GM23338 (cell line): ENCODE results near the gene LGR5. TPM values are rescaled to one million over a fixed set of nuclear protein-coding genes. Genes with fewer than 3 reads are reported as not detected.

Source experiments
- ATAC-seq: fragments of 200-7000 bp; cut with Tn5 transposase; 3 replicates; pipeline ENCODE4 v1.9.1; 2020
- DNase-seq: peaks from one replicate; pipeline ENCODE4 v3.0.0-alpha.2; 2015; ENCODE audit warnings: low spot score
- H2AFZ ChIP-seq: fragments of 200-600 bp; sonication (generic); 2 replicates; pipeline ENCODE4 v1.8.0; 2016; ENCODE audit warnings: antibody characterized with exemption, mild to moderate bottlenecking, moderate library complexity
- H3F3A ChIP-seq: fragments of 200-600 bp; sonication (generic); replicated peaks from 2 replicates; pipeline ENCODE4 v1.8.0; 2017; ENCODE audit warnings: antibody characterized with exemption, mixed run types, low read depth
- H3K27ac ChIP-seq: fragments of 200-600 bp; sonication (generic); 2 replicates; pipeline ENCODE4 v1.6.1; 2016; ENCODE audit warnings: low read depth
- H3K27me3 ChIP-seq: fragments of 200-600 bp; sonication (generic); 2 replicates; pipeline ENCODE4 v1.8.0; 2016; ENCODE audit warnings: mild to moderate bottlenecking, mixed run types, moderate library complexity; ENCODE audit not compliant: insufficient read depth
- H3K36me3 ChIP-seq: fragments of 200-600 bp; sonication (generic); 2 replicates; pipeline ENCODE4 v1.8.0; 2016; ENCODE audit warnings: mild to moderate bottlenecking; ENCODE audit not compliant: insufficient read depth
- H3K4me1 ChIP-seq: fragments of 200-600 bp; sonication (generic); 2 replicates; pipeline ENCODE4 v1.8.0; 2016; ENCODE audit warnings: mild to moderate bottlenecking, moderate library complexity; ENCODE audit not compliant: insufficient read depth
- H3K4me2 ChIP-seq: fragments of 200-600 bp; sonication (generic); 2 replicates; pipeline ENCODE4 v1.7.1; 2017; ENCODE audit warnings: mixed run types
- H3K4me3 ChIP-seq: fragments of 200-600 bp; sonication (generic); 2 replicates; pipeline ENCODE4 v1.6.1; 2016; ENCODE audit warnings: mixed run types
- H3K79me2 ChIP-seq: fragments of 200-600 bp; sonication (generic); replicated peaks from 2 replicates; pipeline ENCODE4 v1.8.0; 2017; ENCODE audit warnings: mild to moderate bottlenecking; ENCODE audit not compliant: insufficient read depth
- H3K9me2 ChIP-seq: fragments of 200-600 bp; sonication (generic); 2 replicates; pipeline ENCODE4 v1.8.0; 2017; ENCODE audit not compliant: insufficient read depth
- H4K20me1 ChIP-seq: fragments of 200-600 bp; sonication (generic); replicated peaks from 2 replicates; pipeline ENCODE4 v1.8.0; 2017; ENCODE audit warnings: mild to moderate bottlenecking; ENCODE audit not compliant: insufficient read depth
- H3K27ac Mint-ChIP-seq: 2 replicates; pipeline ENCODE4 v1.8.0; 2020; ENCODE audit warnings: inconsistent platforms, mild to moderate bottlenecking, moderate library complexity, mixed read lengths
- H3K27me3 Mint-ChIP-seq: 3 replicates; pipeline ENCODE4 v1.8.0; 2022; ENCODE audit warnings: low read depth, mild to moderate bottlenecking, moderate library complexity, mixed read lengths, inconsistent platforms; ENCODE audit not compliant: insufficient read depth, poor library complexity
- H3K36me3 Mint-ChIP-seq: 3 replicates; pipeline ENCODE4 v1.8.0; 2021; ENCODE audit warnings: low read depth, mild to moderate bottlenecking, inconsistent platforms, moderate library complexity, mixed read lengths
- H3K4me1 Mint-ChIP-seq: 3 replicates; pipeline ENCODE4 v1.8.0; 2020; ENCODE audit warnings: mild to moderate bottlenecking, inconsistent platforms, mixed read lengths
- H3K4me3 Mint-ChIP-seq: 3 replicates; pipeline ENCODE4 v1.8.0; 2021; ENCODE audit warnings: moderate library complexity, mild to moderate bottlenecking, inconsistent platforms, mixed read lengths
- H3K9me3 Mint-ChIP-seq: 3 replicates; pipeline ENCODE4 v1.8.0; 2020; ENCODE audit warnings: moderate library complexity, mild to moderate bottlenecking, inconsistent platforms, mixed read lengths
- CREB1 ChIP-seq: fragments of 250-450 bp; sonication (Bioruptor Pico); IDR thresholded peaks from 2 replicates; pipeline ENCODE4 v1.5.0; 2020; ENCODE audit warnings: low read depth, mild to moderate bottlenecking, moderate library complexity
- EZH2 ChIP-seq: fragments of 200-600 bp; sonication (generic); IDR thresholded peaks from one replicate; pipeline ENCODE4 v1.8.0; 2017; ENCODE audit warnings: antibody characterized with exemption, mild to moderate bottlenecking, low read depth; ENCODE audit not compliant: unreplicated experiment
- EZH2phosphoT487 ChIP-seq: fragments of 200-600 bp; sonication (generic); IDR thresholded peaks from one replicate; pipeline ENCODE4 v1.8.1; 2018; ENCODE audit warnings: antibody characterized with exemption; ENCODE audit not compliant: unreplicated experiment
- JUNB ChIP-seq: IDR thresholded peaks from one replicate; pipeline ENCODE4 v1.6.1; 2016; ENCODE audit warnings: antibody characterized with exemption; ENCODE audit not compliant: unreplicated experiment
- NANOG ChIP-seq: IDR thresholded peaks from 2 replicates; pipeline ENCODE4 v1.6.1; 2016; ENCODE audit warnings: antibody characterized with exemption, borderline replicate concordance
- POLR2AphosphoS5 ChIP-seq: IDR thresholded peaks from 2 replicates; pipeline ENCODE4 v1.6.1; 2016; ENCODE audit warnings: antibody characterized with exemption, low read depth
- STAT1 ChIP-seq: IDR thresholded peaks from one replicate; pipeline ENCODE4 v1.6.1; 2016; ENCODE audit warnings: antibody characterized with exemption; ENCODE audit not compliant: unreplicated experiment
- ZNF114 ChIP-seq: fragments of 250-450 bp; sonication (Bioruptor Pico); IDR thresholded peaks from 2 replicates; pipeline ENCODE4 v1.5.0; 2020; ENCODE audit warnings: mild to moderate bottlenecking, moderate library complexity
- ZNF331 ChIP-seq: fragments of 250-450 bp; sonication (Bioruptor Pico); IDR thresholded peaks from 2 replicates; pipeline ENCODE4 v1.5.0; 2020; ENCODE audit warnings: low read depth, mild to moderate bottlenecking, moderate library complexity
- polyA plus RNA-seq: library from polyadenylated mRNA; unstranded; fragments of >200 nt; fragmentation: Nextera tagmentation; extraction: Ambion mirVana; gene quantifications from 2 replicates; pipeline ENCODE4 v1.2.1, GENCODE V29; 2016
- total RNA-seq: library from RNA; depleted of rRNA; stranded (reverse); fragments of >200 nt; shearing (Covaris generic); gene quantifications from 2 replicates; pipeline ENCODE4 v1.2.3, GENCODE V29; 2014
- TF ChIP-seq, protein P1 (sequence below): IDR thresholded peaks from one replicate; pipeline ENCODE4 v1.6.1; 2018; ENCODE audit warnings: antibody characterized with exemption; ENCODE audit not compliant: unreplicated experiment
- TF ChIP-seq, protein P2 (sequence below), 2 experiments: fragments of 200-600 bp in 1 of 2; sonication (generic) in 1 of 2; conservative IDR thresholded peaks; 2 replicates each; pipeline versions ENCODE4 v1.5.1 to v1.6.1; 2016 to 2017; ENCODE audit warnings: antibody characterized with exemption in 2 of 2, low read depth in 2 of 2, mild to moderate bottlenecking in 2 of 2, moderate library complexity in 1 of 2
- TF ChIP-seq, protein P3 (sequence below): IDR thresholded peaks from 2 replicates; pipeline ENCODE4 v1.6.1; 2016; ENCODE audit warnings: antibody characterized with exemption

Gene LGR5
- total and polyA plus RNA-seq, 2 experiments from 2014 or later = 0.17 to 0.26 TPM

DNA sequence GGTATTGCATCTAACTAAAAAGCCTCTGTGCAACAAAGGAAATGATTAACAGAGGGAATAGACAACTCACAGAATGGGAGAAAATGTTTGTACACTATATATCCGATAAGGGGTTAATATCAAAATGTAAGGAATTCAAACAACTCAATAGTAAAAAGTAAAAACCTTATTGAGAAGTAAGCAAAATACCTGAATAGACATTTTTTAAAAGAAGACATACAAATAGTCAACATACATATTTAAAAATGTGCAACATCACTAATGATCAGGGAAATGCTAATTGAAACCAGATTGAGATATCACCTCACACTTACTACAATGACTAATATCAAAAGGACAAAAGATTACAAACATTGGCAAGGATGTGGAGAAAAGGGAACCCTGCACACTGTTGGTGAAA is 31.9 kb upstream of the LGR5 start (continued):
- TF ChIP-seq, protein P1, sequence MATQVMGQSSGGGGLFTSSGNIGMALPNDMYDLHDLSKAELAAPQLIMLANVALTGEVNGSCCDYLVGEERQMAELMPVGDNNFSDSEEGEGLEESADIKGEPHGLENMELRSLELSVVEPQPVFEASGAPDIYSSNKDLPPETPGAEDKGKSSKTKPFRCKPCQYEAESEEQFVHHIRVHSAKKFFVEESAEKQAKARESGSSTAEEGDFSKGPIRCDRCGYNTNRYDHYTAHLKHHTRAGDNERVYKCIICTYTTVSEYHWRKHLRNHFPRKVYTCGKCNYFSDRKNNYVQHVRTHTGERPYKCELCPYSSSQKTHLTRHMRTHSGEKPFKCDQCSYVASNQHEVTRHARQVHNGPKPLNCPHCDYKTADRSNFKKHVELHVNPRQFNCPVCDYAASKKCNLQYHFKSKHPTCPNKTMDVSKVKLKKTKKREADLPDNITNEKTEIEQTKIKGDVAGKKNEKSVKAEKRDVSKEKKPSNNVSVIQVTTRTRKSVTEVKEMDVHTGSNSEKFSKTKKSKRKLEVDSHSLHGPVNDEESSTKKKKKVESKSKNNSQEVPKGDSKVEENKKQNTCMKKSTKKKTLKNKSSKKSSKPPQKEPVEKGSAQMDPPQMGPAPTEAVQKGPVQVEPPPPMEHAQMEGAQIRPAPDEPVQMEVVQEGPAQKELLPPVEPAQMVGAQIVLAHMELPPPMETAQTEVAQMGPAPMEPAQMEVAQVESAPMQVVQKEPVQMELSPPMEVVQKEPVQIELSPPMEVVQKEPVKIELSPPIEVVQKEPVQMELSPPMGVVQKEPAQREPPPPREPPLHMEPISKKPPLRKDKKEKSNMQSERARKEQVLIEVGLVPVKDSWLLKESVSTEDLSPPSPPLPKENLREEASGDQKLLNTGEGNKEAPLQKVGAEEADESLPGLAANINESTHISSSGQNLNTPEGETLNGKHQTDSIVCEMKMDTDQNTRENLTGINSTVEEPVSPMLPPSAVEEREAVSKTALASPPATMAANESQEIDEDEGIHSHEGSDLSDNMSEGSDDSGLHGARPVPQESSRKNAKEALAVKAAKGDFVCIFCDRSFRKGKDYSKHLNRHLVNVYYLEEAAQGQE = no peak
- TF ChIP-seq POLR2AphosphoS5 (no peak), JUNB (no peak), EZH2 (no peak), EZH2phosphoT487 (no peak), STAT1 (no peak), NANOG (no peak), CREB1 (CRISPR knock-in tag) (no peak), ZNF114 (CRISPR knock-in tag) (no peak)
- TF ChIP-seq, protein P2, sequence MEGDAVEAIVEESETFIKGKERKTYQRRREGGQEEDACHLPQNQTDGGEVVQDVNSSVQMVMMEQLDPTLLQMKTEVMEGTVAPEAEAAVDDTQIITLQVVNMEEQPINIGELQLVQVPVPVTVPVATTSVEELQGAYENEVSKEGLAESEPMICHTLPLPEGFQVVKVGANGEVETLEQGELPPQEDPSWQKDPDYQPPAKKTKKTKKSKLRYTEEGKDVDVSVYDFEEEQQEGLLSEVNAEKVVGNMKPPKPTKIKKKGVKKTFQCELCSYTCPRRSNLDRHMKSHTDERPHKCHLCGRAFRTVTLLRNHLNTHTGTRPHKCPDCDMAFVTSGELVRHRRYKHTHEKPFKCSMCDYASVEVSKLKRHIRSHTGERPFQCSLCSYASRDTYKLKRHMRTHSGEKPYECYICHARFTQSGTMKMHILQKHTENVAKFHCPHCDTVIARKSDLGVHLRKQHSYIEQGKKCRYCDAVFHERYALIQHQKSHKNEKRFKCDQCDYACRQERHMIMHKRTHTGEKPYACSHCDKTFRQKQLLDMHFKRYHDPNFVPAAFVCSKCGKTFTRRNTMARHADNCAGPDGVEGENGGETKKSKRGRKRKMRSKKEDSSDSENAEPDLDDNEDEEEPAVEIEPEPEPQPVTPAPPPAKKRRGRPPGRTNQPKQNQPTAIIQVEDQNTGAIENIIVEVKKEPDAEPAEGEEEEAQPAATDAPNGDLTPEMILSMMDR (conservative IDR thresholded peaks at IDR 0.05; ENCODE audit: low read depth in 2 of 2) = no peak

DNA sequence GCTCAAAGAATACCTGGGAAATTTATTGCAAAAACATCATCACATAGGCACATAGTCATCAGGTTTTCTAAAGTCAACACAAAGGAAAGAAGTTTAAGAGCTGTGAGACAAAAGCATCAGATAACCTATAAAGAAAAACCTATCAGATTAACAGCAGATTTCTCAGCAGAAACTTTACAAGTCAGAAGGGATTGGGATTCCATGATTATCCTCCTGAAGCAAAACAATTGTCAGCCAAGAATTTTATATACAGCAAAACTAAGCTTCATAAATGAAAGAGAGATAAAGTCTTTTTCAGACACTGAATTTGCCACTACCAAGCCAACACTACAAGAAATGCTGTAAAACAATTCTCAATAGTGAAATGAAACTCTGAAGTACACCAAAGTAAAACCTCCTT is 28.8 kb upstream of the LGR5 start:
- Mint-ChIP-seq H3K36me3 (peaks cover 10% of the 10 kb centered on the region; the same call in 1 of the 3 replicates), H3K9me3 (peaks cover 27% of the 10 kb centered on the region), H3K4me1 (no peaks in the 10 kb centered on the region), H3K4me3 (no peak overlapping the region), H3K27ac (no peak overlapping the region), H3K27me3 (no peaks in the 10 kb centered on the region)
- Histone ChIP-seq H3K4me1 (no peaks in the 10 kb centered on the region), H3K4me2 (no peak overlapping the region), H3K79me2 (no peaks in the 10 kb centered on the region), H2AFZ (no peak overlapping the region), H3F3A (no peaks in the 10 kb centered on the region), H4K20me1 (no peaks in the 10 kb centered on the region), H3K27me3 (no peaks in the 10 kb centered on the region), H3K36me3 (no peaks in the 10 kb centered on the region), H3K9me2 (no peaks in the 10 kb centered on the region; the same call in none of the 2 replicates), H3K27ac (no peak overlapping the region), H3K4me3 (no peak overlapping the region)
- ATAC-seq = no peak
- no peak for DNase-seq
- TF ChIP-seq STAT1 (no peak), CREB1 (CRISPR knock-in tag) (no peak), ZNF331 (no peak), NANOG (no peak), ZNF114 (CRISPR knock-in tag) (no peak), POLR2AphosphoS5 (no peak), JUNB (no peak), EZH2 (no peak)
- TF ChIP-seq, protein P1 = no peak
- TF ChIP-seq, protein P2 (conservative IDR thresholded peaks at IDR 0.05; ENCODE audit: low read depth in 2 of 2) = no peak
- TF ChIP-seq, protein P3, sequence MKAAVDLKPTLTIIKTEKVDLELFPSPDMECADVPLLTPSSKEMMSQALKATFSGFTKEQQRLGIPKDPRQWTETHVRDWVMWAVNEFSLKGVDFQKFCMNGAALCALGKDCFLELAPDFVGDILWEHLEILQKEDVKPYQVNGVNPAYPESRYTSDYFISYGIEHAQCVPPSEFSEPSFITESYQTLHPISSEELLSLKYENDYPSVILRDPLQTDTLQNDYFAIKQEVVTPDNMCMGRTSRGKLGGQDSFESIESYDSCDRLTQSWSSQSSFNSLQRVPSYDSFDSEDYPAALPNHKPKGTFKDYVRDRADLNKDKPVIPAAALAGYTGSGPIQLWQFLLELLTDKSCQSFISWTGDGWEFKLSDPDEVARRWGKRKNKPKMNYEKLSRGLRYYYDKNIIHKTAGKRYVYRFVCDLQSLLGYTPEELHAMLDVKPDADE = no peak
